Midbrain (tissue), 1 donor: ENCODE data around the gene LPIN1.

Experiments used
- DNase-seq: peaks from one replicate; lab custom pipeline; 2025; lab: John Stamatoyannopoulos, UW

LPIN1 gene

DNA sequence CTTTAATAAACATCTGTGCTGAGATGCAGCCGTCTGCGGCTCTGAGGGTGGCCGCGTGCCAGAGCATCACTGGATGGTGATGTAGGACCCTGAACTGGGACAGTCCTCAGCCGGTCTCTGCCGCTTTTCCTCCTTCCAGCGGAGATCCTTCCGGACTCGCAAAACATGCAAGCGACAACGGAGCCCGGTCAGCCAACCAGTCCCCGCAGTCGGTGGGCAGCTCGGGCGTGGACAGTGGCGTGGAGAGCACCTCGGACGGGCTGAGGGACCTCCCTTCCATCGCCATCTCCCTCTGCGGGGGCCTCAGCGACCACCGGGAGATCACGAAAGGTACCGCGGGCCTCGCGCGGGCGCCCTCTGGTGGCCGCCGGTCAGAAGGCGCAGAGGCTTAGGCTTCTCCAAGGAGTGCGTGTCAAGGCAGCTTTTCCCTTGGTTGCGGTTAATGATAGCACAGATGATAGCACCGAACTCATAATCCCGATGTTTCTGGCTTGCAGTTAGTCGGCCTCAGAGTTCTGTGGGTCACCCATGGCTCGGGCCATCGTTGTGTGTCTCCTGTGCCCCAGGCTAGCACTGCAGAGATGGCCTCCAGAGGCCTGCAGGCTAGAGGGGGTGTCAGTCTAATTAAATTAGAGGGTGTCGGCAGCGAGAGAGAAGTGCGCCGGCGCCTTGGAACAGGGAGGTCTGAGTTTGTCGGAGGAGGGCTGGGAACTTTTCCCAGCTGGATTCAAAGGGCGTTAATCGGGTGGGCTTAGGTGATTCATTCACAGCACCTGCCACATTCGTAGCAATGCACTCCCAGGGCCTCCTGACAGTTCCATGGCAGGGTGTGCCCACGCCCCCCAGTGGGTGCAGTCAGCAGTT is 38.5 kb downstream of the LPIN1 start:
- DNase-seq, result peak; percentile 28

DNA sequence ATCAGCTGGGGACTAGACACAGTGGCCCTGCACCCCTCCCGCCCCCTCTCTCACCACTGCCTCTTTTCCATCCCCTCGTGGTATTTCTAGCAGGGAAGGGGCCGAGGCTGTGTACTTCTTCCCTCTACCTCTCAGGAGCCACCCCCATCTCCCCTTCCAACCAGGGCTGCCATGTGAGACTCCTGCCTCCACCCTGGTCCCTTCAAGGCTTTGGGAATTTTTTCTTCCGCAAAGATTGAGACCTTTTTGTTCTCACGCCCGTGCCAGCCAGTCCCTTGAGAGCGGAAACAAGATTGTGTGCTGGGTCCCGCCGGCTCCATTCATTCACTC is 39.1 kb downstream of the LPIN1 start:
- DNase-seq, result no peak

DNA sequence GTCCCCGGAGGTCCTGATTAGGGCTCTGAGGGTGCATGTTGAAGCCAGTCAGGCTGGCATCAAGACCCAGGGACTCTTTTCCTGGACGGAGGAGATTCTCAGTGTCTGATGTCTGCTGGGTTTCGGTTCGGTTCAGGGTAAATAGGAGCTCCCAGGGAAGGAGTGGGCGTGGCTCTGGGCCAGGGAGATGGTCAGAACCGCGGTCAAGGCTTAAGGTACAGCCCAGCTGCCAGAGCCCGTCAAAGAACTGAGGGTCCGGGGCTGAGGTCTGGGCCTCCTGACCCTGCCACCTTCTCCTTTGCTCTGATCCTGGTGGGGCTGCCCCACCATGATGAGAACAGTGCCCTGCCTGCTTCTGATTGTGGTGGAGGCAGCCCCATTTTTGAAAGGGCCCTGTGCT is 39.8 kb downstream of the LPIN1 start:
- no peak for DNase-seq

DNA sequence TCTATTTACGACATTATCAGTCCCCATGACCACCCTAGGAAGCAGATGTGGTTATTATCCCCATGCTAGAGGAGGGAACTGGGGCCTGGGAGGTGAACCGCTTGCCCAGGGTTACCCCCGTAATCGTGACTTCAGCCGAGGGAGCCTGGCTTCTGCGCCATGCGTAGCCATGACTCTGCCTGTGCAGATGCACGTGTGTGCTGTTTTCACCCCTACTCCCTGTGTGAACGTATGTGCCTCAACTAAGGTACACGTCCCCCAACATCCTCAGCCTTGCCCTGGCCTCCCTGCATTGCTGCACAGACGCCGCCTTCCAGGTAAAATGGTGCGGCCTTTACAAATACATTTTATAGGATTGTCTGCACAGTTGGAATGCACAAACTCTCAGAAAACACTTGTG is 40.2 kb downstream of the LPIN1 start:
- no peak for DNase-seq

DNA sequence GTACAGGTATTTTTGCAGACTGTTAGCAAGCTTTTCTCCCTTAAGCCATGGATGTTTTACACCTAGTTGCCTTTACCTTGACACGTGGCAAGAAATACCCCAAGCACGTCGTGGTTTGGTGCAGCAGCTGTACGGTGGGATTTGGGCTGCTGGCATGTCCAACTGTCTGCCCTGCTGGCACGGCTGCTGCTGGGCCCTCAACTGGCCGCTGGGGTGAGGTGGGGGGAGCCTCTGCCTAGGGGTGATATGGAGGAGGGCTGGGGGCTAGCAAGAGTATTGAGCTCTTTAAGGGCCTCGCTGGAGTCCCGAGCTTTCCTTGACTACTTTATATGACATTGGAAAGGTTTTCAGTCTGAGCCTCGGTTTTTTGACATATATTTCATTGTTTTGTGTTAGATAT is 41.6 kb downstream of the LPIN1 start:
- no peak for DNase-seq

DNA sequence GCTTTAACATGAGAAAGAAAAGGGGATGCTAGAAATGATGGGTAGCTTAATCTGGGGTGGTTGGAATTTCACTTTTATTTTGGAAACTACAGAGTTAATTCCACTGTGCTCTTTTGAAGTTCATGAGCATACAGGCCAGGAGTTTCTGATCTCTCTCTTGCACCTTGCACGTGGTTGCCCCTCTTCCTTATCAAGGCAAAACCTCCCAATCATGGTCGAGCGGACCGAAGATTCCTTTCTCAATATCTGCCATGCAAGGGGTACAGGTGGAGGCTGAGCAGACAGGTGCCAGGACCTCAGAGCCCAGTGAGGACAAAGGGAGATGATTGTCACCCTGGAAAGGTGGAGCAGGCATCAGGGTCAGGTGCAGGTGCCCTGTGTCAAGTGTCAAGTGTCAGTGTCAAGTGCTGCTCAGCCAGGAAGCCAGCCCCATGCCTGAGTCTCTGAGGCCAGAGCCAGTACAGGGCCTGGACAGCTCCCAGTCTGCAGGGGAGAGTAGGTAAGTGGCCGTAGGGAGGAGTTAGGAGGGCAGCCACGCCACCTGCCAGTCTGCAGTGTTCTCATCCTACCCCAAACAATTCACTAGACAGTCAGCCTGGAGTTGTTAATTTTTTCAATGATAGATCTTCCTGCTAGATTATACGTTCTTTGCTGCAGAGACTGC is 42.2 kb downstream of the LPIN1 start:
- no peak for DNase-seq

DNA sequence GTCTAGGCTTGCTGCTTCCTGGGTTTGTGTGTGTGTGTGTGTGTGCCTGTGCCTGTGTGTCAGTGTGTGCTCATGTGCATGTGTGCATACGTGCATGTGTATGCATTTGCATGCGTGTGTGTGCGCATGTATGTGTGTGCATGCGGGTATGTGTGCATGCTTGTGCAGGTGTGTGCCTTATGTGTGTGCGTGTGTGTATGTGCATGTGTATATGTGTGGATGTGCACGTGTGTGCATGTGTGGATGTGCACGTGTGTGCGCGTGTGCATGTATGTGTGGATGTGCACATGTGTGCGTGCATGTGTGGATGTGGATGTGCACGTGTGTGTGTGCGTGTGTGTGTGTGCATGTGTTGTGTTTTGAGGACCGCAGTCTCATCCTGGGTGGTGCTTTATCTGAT is 42.8 kb downstream of the LPIN1 start:
- DNase-seq, result no peak

DNA sequence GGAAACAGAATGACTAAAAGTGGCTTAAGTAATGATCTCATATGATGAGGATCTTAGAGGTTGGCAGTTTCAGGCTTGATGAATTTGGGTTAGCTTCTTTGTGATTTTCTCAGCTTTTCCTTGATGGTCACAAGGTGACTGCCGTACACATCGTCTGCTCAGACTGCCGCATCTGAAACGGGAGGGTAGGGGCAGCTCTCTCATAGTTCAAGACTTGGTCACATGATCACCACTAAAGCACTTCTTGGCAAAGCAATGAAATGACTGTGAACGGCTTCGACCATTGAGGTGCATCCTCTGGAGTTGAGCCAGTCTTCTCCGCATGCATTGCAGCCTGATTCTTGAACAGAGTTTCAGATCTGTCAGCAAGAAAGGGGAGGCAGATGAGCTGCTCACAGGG is 43.8 kb downstream of the LPIN1 start:
- DNase-seq, result no peak

DNA sequence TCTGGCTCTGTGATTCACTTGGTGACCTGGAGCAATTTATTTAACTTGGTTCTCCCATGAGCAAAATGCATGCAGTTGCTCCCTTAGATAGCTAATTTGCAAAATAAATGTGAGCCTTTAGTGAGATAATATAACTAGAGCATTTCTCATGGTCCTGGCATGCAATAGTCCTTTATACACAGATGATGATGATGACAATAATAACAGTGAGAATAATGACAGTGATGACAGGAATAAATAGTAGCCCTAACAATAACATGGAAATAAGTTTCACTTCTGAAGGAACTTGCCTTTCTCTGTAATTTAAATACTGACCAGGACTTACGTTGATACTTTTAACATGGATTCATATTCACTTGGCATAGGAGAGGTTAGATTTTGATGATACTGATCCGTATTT is 49.2 kb downstream of the LPIN1 start:
- no peak for DNase-seq

DNA sequence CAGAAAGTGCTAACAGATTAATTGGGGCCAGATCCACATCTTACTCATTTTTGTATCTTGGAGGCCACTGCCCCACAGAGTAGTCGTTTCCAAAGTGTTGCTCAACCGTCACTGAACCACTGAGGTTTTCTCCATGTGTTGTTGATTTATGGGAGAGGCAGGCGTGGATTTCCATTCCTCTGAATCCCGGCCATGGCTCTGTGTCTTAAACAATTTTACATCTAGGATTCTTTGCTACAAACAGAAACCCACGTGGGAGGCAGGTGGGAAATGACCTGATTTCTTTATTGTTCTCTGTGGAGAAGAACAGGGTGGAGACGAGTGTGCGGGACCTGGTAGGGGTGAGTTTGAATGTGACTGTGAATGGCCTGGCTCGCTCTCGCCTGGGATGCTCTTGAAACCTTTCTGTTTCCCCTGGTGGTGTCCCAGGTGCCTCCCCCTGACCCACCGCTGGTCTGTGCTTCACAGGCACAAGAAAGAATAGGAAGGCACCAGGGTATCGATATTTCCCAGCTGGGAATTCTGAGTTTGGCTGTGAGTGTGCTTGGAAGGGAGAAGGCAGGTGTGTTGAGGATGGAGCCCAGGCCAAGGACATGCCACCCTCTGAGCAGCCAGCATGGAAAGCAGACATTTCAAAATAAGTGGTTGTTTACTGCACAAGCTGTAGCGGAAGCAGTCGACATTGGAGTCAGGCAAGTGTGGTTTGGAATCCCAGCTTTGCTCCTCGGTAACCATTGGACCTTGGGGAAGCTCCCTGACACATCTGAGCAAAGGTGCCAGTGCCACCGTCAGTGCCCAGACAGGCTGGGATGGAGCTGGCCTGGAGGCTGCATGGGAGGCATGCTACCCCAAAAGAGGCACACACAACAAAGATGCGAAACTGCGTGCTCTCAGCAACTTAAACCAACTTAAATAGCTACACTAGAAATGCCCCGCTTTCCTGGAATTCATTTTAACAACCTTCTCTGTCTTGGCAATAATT is 50.0 kb downstream of the LPIN1 start:
- no peak for DNase-seq

DNA sequence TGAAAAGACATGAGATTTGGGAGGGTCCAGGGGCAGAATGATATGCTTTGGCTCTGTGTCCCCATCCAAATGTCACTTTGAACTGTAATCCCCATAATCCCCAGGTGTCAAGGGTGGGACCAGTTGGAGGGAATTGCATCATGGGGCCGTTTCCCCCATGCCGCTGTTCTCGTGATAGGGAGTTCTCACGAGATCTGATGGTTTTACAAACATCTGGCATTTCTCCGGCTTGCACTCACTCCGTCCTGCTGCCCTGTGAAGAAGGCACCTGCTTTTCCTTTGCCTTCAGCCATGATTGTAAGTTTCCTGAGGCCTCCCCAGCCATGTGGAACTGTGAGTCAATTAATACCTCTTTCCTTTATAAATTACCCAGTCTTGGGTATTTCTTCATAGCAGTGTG is 51.4 kb downstream of the LPIN1 start:
- no peak for DNase-seq

DNA sequence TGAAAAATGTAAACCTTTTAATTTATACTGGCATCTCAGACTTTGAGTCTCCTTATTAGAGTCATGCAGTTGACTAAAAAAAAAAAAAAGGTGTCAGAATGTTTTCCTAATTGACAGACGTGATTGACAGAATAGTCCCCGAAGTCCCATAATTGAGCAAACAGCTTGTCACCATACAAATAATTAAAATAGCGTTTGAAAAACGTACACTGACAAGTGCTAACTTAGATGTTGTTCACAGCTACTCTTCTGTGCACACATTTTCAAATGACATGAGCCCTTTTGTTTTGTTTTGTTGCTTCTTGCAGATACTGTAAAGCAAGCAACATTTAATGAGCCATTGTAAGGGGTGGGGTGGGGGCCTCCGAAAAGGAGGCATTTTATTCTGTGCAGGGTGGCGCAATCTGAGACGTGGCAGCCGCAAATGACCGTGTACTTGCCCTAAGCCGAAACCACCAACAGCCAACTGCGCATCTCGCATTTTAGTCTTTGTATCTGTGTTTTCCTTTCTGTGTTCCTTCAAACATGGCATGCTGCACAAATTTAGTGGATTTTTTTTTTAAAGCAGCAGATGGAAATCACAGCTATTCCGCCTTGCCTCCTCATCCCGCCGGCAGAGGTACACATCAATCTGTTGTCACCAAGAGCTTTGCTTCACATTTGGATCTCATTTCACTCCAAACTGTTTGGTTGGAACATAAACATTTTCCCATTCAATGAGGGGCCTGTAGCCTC is 52.4 kb downstream of the LPIN1 start:
- DNase-seq, result no peak

DNA sequence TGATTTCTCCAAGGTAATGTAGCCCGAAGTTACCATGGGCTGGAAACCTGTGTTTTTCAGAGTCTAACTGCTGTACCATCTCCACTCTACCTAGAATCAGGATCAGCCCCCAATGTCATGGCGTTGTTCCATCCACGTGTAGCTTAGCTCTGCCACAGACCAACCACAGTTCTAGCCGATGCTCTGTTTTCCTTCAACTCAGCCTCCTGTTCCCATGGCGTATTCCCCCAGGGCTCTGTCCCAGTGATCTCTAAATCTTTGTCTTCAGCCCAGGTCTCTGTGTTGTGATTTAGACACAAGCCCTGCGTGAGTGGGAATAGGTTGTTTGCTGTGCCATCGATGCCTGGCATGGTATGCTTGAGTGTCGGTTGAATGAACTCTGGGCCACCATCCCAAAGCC is 53.4 kb downstream of the LPIN1 start:
- no peak for DNase-seq

DNA sequence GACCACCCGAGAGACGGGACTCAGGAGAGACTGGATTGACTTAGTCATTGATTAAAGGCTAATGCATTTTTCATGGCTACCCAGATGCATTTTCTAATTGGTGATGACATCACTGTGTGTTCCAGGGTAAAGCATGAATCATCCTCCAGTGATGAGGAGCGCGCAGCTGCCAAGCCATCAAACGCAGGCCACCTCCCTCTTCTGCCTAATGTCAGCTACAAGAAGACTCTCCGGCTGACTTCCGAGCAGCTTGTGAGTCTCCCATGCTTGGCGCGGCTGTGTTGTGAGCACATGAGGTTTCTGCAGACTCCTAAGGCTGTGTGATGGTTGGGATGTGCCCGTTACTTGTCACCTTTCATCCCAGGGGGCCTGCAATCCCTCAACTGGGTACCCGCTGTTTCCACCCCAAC is 56.4 kb downstream of the LPIN1 start:
- no peak for DNase-seq

DNA sequence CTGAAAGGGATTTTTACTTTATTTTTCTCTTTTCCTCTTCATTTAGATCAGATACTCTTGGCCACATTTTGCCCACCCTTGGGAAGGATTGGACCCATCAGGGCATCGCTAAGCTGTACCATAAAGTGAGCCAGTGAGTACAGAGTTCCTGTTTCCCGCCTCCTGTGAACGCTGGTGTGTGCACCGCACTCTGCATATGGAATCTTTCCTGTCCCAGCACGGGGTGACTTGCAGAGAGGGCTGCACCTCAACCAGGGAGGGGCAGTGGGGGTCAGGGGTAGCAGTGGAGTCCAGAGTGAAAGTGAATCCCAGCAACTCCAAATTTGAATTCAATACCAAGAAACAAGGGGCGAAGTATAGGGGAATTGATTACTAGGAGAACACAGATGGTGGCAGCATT is 58.6 kb downstream of the LPIN1 start:
- no peak for DNase-seq

DNA sequence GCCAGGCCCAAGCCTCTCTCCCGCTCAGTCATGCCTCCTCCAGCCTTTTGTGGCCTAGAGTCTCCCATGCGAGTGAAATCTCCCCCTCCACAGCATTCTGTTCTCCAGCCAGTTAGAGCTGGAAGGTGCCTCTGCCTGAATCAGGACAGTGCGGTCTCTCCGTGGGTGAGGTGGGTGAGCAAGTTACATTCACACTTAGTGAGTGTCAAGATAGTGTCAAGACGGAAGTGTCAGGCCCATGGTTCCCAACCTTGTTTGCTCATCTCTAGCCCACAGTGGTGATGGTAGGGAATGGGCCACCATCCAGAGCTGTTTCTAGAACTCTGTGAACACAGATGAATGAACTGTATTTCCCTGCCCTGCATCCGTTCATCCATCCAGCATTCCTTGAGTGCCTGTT is 59.5 kb downstream of the LPIN1 start:
- no peak for DNase-seq

DNA sequence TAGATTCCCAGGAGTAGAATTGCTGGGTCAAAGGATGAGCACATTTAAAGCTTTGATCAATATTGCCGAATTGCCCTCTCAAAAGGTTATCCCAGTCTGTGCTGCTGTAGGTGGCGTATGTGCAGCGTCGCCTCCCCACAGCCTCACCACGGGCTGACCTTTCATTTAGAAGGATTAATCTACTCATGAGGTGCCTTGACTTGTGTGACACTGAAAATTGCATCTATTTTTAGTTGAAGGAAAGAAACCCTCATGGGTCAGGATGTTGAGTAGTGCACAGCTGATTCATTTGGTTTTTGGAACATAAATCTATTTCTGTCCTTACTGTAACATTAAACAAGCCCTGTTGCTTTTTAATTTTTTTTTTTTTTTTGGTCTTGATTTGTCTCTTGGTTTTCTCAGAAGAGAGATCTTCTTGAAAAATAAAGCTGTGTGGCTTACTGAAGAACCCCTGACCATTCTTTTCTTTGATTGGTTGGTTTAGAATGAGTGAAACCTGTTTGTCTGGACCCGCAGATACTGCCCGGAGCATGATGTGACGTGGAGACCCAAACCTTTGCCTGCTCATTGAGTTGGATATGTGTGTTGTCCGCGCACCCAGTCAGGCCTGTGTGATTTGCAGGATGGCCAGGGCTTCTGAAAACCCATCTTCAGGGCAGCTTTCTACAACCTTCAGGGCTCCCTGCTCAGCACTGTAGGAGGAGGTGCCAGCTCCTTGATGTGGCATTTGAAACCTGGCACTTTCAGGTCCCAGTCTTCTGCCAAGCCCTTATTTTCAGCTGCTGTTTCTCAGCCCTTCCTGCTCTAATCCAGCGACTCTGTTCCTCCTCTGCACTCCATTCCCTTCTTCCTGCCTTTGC is 61.0 kb downstream of the LPIN1 start:
- DNase-seq, result no peak

DNA sequence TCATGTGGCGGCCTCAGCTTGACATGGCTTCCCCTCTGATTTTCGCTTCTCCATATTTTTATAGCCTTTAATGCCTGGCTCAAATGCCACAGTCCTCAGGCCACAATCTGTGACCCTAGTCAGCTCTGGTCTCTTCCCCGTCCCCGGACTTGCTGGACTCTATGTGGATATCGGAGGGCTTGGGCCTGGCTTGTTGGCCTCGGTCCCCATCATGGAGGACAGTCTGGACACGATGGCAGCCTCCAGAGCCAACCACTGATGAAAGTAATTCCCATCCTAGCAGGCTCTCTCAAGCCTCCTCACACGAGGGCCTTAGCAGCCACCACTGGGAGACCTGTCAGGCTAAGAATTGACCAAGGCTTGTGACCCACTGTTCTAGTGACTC is 61.6 kb downstream of the LPIN1 start:
- DNase-seq, result no peak

DNA sequence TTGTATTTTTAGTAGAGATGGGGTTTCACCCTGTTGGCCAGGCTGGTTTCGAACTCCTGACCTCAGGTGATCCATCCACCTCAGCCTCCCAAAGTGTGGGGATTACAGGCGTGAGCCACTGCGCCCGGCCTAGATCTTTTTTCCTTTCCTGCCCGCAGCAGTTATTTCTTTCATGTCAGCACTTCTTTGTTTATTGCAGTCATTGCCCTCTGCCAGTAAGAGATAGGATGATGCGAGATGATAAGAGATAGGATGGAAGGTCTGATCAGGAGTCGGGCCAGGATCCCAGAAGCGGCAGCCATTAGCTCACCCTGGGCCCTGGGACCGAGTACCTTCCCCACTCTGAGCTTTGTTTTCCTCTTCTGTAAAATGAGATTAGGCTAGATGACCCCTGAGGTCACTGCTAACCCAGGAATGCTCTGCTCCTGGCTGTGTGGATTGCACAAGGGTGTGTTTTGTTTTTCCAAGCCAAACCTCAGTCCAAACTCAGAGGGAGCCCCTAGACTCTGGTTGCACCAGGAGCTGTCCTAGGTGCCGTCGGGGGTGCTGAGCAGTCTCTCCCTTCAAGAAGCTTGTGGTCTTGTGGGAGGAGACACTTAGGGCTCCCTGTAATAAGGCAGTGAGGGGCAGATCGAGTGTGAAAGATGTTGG is 63.3 kb downstream of the LPIN1 start:
- no peak for DNase-seq

DNA sequence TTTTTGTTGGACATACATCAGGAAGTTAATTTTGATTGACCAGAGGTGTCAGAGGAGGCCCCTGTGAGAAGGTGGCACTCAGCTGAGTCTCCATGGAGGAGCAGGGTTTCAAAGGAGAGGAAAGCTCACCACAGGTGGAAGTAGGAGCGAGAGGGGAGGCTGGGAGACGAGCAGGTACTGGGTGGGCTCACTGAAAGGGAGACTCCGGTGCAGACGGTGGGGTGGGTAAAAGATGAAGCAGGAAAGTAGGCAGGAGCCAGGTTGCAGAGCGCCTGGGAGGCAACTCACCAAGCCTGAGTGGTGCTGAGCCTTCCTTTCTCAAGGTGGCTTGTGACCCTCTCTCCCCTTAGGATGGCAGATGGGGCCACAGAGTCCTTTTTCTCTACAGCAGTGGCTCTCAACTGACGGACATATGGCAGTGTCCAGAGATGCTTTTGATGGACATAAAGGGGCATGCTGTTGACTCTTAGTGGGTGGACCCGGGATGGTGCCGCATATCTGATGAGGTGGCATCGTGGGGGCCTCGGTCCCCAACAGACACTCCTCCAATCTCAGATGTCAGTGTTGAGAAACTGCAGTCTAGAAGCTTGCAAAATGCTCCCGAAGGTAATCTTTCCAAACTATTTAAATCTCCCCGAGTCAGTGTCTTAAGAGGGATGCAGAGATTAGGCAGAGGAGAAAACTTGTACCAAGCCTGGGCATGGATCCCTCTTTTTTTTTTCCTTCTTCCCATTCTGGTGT is 64.0 kb downstream of the LPIN1 start:
- no peak for DNase-seq
